ENCODE results near the gene HSD17B2. TPM values are rescaled to one million over a fixed set of nuclear protein-coding genes. Genes with fewer than 3 reads are reported as not detected.

HSD17B2 gene
- total RNA-seq, 4 donors from 2014 or later, result not detected

- no peak for DNase-seq (ENCODE audit: extremely low spot score)
- H3K4me1 ChIP-seq, result peaks cover 12 to 16% (median 12%) of the 10 kb centered on the region in 4 donors
- intact Hi-C loops (cut with DNase I), result no loop called here
- no peak for TF ChIP-seq POLR2AphosphoS5 (IDR thresholded peaks at IDR 0.05)
- no peak for TF ChIP-seq CTCF (IDR thresholded peaks at IDR 0.05)
- no peak for TF ChIP-seq EP300 (IDR thresholded peaks at IDR 0.05)
- WGBS, result 77% methylated on average over 3 of the region's 3 CpGs
- H3K9me3 ChIP-seq, result no peaks in the 10 kb centered on the region
- no peaks in the 10 kb centered on the region for H3K27me3 ChIP-seq
- no peak overlapping the region for H3K4me3 ChIP-seq
- no peak overlapping the region for H3K27ac ChIP-seq (replicated peaks in 1 of 4)
- peaks cover 0 to 9% (median 0%) of the 10 kb centered on the region in 4 donors for H3K36me3 ChIP-seq
Measured at GRCh38 chr16:81995651-81996050, 39.4 kb upstream of the HSD17B2 start.

- intact Hi-C loops (cut with DNase I), result no loop called here
- TF ChIP-seq CTCF (IDR thresholded peaks at IDR 0.05), result peak in 1 of 3 experiments; percentile 25
- TF ChIP-seq POLR2AphosphoS5 (IDR thresholded peaks at IDR 0.05), result no peak
- no peaks in the 10 kb centered on the region for H3K27me3 ChIP-seq
- peak overlapping the region in 2 of 4 donors; percentile 24 to 38 for H3K27ac ChIP-seq (replicated peaks in 1 of 4)
- H3K9me3 ChIP-seq, result no peaks in the 10 kb centered on the region
- WGBS, result 53% methylated on average over 11 of the region's 11 CpGs
- H3K4me3 ChIP-seq, result no peak overlapping the region
- DNase-seq (ENCODE audit: extremely low spot score), result no peak
- H3K4me1 ChIP-seq, result peaks cover 12 to 16% (median 12%) of the 10 kb centered on the region in 4 donors
- peaks cover 0 to 9% (median 0%) of the 10 kb centered on the region in 4 donors for H3K36me3 ChIP-seq
Measured at GRCh38 chr16:81996664-81997509, 38.2 kb upstream of the HSD17B2 start.

- H3K4me1 ChIP-seq, result peaks cover 12 to 16% (median 12%) of the 10 kb centered on the region in 4 donors
- peaks cover 0 to 9% (median 0%) of the 10 kb centered on the region in 4 donors for H3K36me3 ChIP-seq
- no peaks in the 10 kb centered on the region for H3K9me3 ChIP-seq
- no peak overlapping the region for H3K4me3 ChIP-seq
- 27% methylated on average over 2 of the region's 2 CpGs for WGBS
- H3K27me3 ChIP-seq, result no peaks in the 10 kb centered on the region
- intact Hi-C loops (cut with DNase I), result no loop called here
- no peak for DNase-seq (ENCODE audit: extremely low spot score)
- peak overlapping the region in 2 of 4 donors; percentile 24 to 38 for H3K27ac ChIP-seq (replicated peaks in 1 of 4)
- no peak for TF ChIP-seq POLR2A (IDR thresholded peaks at IDR 0.05; ENCODE audit: low read depth)
- no peak for TF ChIP-seq EP300 (IDR thresholded peaks at IDR 0.05)
- peak in 1 of 2 donors; percentile 50 for TF ChIP-seq POLR2AphosphoS5 (IDR thresholded peaks at IDR 0.05)
Measured at GRCh38 chr16:81997738-81998137, 37.3 kb upstream of the HSD17B2 start.

- Histone ChIP-seq H3K27ac (replicated peaks in 1 of 4) (no peak overlapping the region), H3K27me3 (no peaks in the 10 kb centered on the region), H3K4me1 (peaks cover under 1 to 5% (median 3%) of the 10 kb centered on the region in 4 donors), H3K9me3 (no peaks in the 10 kb centered on the region), H3K36me3 (peaks cover 0 to 9% (median 0%) of the 10 kb centered on the region in 4 donors), H3K4me3 (no peak overlapping the region)
- no peak for TF ChIP-seq EP300 (IDR thresholded peaks at IDR 0.05)
- TF ChIP-seq POLR2A (IDR thresholded peaks at IDR 0.05; ENCODE audit: low read depth), result no peak
- no peak for TF ChIP-seq CTCF (IDR thresholded peaks at IDR 0.05)
- TF ChIP-seq POLR2AphosphoS5 (IDR thresholded peaks at IDR 0.05), result no peak
- WGBS, result 83% methylated on average over 3 of the region's 3 CpGs
- DNase-seq (ENCODE audit: extremely low spot score), result no peak
- intact Hi-C loops (cut with DNase I), result no loop called here
Measured at GRCh38 chr16:82002831-82003230, 32.2 kb upstream of the HSD17B2 start.

- Histone ChIP-seq H3K27ac (replicated peaks in 1 of 4) (no peak overlapping the region), H3K4me3 (no peak overlapping the region), H3K9me3 (peaks cover 0 to 7% (median 3%) of the 10 kb centered on the region in 4 donors), H3K36me3 (peaks cover 0 to 4% (median 0%) of the 10 kb centered on the region in 4 donors), H3K27me3 (peaks cover 0 to 6% (median 0%) of the 10 kb centered on the region in 4 donors), H3K4me1 (no peaks in the 10 kb centered on the region)
- TF ChIP-seq CTCF (IDR thresholded peaks at IDR 0.05), result no peak
- TF ChIP-seq POLR2A (IDR thresholded peaks at IDR 0.05; ENCODE audit: low read depth), result no peak
- no peak for TF ChIP-seq EP300 (IDR thresholded peaks at IDR 0.05)
- no peak for TF ChIP-seq POLR2AphosphoS5 (IDR thresholded peaks at IDR 0.05)
- WGBS, result 75% methylated on average over 5 of the region's 5 CpGs
- DNase-seq (ENCODE audit: extremely low spot score), result no peak
- intact Hi-C loops (cut with DNase I), result no loop called here
Measured at GRCh38 chr16:82004601-82005000, 30.5 kb upstream of the HSD17B2 start.

Data from esophagus muscularis mucosa (tissue), 4 donors.